WERI-Rb-1 (cell line): Measurements from ENCODE around the gene LGALS4.
A peak's percentile ranks its signal among the peaks of the same experiment; 100 is the strongest.

Experiments
- DNase-seq: peaks from one replicate; pipeline ENCODE4 v3.0.0-alpha.2; 2020
- H3K27ac ChIP-seq: fragments of 250-450 bp; sonication (Bioruptor Pico); 2 replicates; pipeline ENCODE4 v1.5.1; 2020; ENCODE audit warnings: mild to moderate bottlenecking, moderate library complexity
- H3K27me3 ChIP-seq: fragments of 250-450 bp; sonication (Bioruptor Pico); 2 replicates; pipeline ENCODE4 v1.5.1; 2021; ENCODE audit warnings: mild to moderate bottlenecking, low read depth, moderate library complexity; ENCODE audit not compliant: insufficient read depth, severe bottlenecking
- H3K36me3 ChIP-seq: fragments of 250-450 bp; sonication (Bioruptor Pico); 2 replicates; pipeline ENCODE4 v1.5.1; 2020; ENCODE audit warnings: mild to moderate bottlenecking, moderate library complexity
- H3K4me3 ChIP-seq: 2 replicates; pipeline ENCODE4 v1.5.1; 2011; ENCODE audit warnings: low read depth, mild to moderate bottlenecking, control low read depth, low read length
- H3K9me3 ChIP-seq: fragments of 250-450 bp; sonication (Bioruptor Pico); 2 replicates; pipeline ENCODE4 v1.5.1; 2021; ENCODE audit warnings: mild to moderate bottlenecking, moderate library complexity; ENCODE audit not compliant: severe bottlenecking
- CTCF ChIP-seq: IDR thresholded peaks from 2 replicates; pipeline ENCODE4 v1.5.1; 2011; ENCODE audit warnings: low read depth, mild to moderate bottlenecking, control low read depth, inconsistent platforms, low read length

LGALS4 gene

DNA sequence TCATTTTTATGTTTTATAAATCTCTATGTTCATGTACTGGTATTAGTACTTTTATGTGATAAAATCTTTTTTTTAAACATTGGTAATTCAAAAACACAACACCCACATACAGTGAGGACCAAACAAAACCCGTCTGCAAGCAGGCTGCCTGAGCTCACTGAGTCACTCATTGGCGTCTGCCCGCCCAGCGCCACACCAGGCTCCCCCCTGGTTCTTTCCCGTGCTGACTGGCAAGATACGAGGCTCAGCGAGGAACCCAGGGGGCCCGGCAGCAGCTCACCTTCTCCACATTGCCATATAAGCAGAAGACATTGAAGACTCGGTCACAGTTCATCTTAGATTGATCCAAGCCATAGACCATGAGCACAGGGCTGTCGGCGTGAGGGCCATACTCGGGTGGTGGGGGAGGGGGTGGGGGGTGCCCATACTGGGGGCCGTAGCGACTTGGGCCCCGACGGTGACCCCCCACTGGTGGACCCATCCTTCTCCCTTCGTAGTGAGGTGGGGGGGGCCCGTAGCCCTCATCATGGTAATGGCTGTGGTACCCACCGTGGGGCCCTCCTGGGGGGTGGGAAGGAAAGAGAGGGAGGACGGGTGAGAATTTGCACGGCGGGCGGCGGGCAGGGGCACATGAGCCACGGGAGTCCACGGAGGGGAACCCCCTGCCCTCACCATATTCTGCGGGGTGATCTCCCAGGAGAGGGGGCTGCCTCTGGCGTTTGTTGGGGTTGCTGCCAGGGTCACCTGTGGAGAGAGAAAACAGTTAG, 27.3 kb upstream of the LGALS4 start:
- no peak for DNase-seq
- H3K9me3 ChIP-seq: no peaks in the 10 kb centered on the region
- TF ChIP-seq CTCF: no peak
- H3K27me3 ChIP-seq: no peaks in the 10 kb centered on the region
- H3K27ac ChIP-seq: no peak overlapping the region
- peaks cover 96% of the 10 kb centered on the region for H3K36me3 ChIP-seq
- H3K4me3 ChIP-seq: no peak overlapping the region

- DNase-seq: no peak
- no peak for TF ChIP-seq CTCF
- no peak overlapping the region for H3K27ac ChIP-seq
- peaks cover 87% of the 10 kb centered on the region for H3K36me3 ChIP-seq
- no peaks in the 10 kb centered on the region for H3K27me3 ChIP-seq
- H3K4me3 ChIP-seq: no peak overlapping the region
- no peaks in the 10 kb centered on the region for H3K9me3 ChIP-seq
Observed at GRCh38 chr19:38838986-38839761, 26.4 kb upstream of the LGALS4 start.

- H3K9me3 ChIP-seq: no peaks in the 10 kb centered on the region
- peaks cover 80% of the 10 kb centered on the region for H3K36me3 ChIP-seq
- no peaks in the 10 kb centered on the region for H3K27me3 ChIP-seq
- no peak overlapping the region for H3K4me3 ChIP-seq
- DNase-seq: no peak
- no peak for TF ChIP-seq CTCF
- no peak overlapping the region for H3K27ac ChIP-seq
Observed at GRCh38 chr19:38838208-38838985, 25.7 kb upstream of the LGALS4 start.

DNA sequence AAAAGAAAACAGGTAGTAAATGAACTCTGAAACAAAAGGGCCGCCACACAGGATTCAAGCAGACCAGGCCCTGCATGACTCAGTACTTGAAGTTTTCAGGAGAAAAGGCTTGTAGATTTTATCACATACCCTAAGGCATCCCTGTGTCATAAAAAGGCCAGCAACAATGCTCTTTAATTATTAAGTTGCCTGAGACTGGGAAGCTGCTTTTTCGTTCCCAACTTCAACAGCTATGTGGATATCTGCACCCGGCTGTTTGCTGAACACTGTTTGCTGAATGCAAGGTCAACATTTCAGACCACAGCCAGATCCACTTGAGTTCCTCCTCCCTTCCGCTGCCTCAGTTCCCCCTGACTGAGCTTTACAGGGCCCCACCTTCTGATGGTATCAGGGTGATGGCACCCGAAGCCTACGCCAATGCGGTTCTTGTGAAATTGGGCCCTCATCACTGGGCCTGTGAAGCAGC, 24.9 kb upstream of the LGALS4 start:
- DNase-seq: no peak
- H3K4me3 ChIP-seq: no peak overlapping the region
- no peaks in the 10 kb centered on the region for H3K9me3 ChIP-seq
- H3K27me3 ChIP-seq: no peaks in the 10 kb centered on the region
- H3K27ac ChIP-seq: no peak overlapping the region
- H3K36me3 ChIP-seq: peaks cover 73% of the 10 kb centered on the region
- no peak for TF ChIP-seq CTCF

DNA sequence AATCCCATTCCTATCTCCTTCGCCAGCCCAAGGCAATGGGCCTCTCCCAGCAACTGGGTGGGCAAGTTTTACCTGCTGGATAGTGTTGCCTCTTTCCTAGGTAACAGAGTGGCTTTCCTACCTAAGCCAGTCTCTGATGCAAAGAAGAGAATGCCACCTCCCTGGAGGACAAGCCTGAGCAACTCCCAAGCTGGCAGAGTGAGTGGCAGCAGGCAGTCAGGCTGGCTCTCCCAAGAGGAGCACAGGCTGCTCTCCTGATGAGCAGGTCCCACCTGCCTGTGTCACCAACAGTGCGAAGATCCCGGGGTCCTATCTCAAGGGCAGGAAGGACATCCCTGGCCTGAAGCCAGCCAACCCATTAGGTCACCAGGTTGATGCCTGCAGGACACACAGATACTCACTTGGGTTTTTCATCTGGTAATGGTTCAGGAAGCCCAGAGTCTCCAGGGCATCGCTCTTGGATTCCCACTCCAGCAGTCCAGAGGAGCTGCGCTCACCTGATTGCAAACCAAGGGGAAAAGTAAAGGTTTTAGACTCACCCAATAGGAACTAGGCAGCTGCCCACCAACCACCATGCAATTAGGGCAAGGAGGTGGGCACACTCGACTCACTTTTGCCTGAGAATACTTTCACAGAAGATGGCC, 24.4 kb upstream of the LGALS4 start:
- no peak overlapping the region for H3K4me3 ChIP-seq
- no peak for DNase-seq
- no peaks in the 10 kb centered on the region for H3K27me3 ChIP-seq
- peaks cover 67% of the 10 kb centered on the region for H3K36me3 ChIP-seq
- H3K9me3 ChIP-seq: no peaks in the 10 kb centered on the region
- H3K27ac ChIP-seq: 0 out of 2 replicates have a peak overlapping the region, but pooled peaks have one; percentile 9
- TF ChIP-seq CTCF: no peak
